ENCODE measurements around the gene KLHL8. TPM values are rescaled to one million over a fixed set of nuclear protein-coding genes. Genes with fewer than 3 reads are reported as not detected.

KLHL8 gene
- total RNA-seq, 1 experiment from 2014 or later = 7.5 TPM

DNA sequence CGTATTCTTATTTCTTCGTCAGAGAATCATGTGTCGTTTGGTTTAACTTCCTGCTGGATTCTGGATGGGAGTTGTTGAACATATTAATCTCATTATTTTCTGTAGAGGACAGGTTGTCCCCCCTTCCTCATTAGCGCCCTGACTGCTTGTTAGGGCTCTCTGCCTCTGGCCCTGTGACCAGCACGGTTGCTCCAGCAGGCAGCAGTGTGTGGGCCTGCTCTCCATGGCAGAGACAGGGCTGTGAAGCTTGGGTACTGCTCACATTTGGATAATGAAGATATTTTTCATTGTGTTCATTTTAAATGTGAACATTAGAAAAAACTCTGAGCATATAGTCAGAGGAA is 102.7 kb downstream of the KLHL8 start:
- DNase-seq = no peak
- Histone ChIP-seq H3K23ac (ENCODE audit: insufficient read length, low read depth, low read length) (no peak overlapping the region), H2BK120ac (ENCODE audit: low read depth, low read length, poor library complexity, severe bottlenecking) (no peak overlapping the region), H2BK20ac (ENCODE audit: low read depth, low read length, poor library complexity, severe bottlenecking) (no peak overlapping the region), H2BK15ac (ENCODE audit: low read depth, low read length) (no peak overlapping the region), H3K27ac (ENCODE audit: insufficient read length, low read depth, low read length) (no peak overlapping the region), H3K79me1 (ENCODE audit: insufficient read depth, low read depth, low read length, poor library complexity, severe bottlenecking) (peaks cover 3% of the 10 kb centered on the region), H3K4ac (ENCODE audit: low read depth, low read length) (no peak overlapping the region), H3K56ac (ENCODE audit: insufficient read length, low read depth, low read length) (no peak overlapping the region), H4K20me1 (ENCODE audit: control insufficient read depth, insufficient read depth, insufficient read length) (no peaks in the 10 kb centered on the region), H3K18ac (ENCODE audit: insufficient read length, low read depth, low read length) (no peak overlapping the region), H3K9ac (ENCODE audit: extremely low read depth, insufficient read length, low read length) (no peak overlapping the region), H3K79me2 (ENCODE audit: insufficient read depth, low read length) (peaks cover 2% of the 10 kb centered on the region; the same call in 1 of the 2 replicates), H3K27me3 (ENCODE audit: insufficient read depth, low read length) (no peaks in the 10 kb centered on the region), H3K23me2 (ENCODE audit: insufficient read length, low read depth, low read length, poor library complexity, severe bottlenecking) (peaks cover 3% of the 10 kb centered on the region), H3T11ph (ENCODE audit: low read length) (no peak overlapping the region), H3K14ac (ENCODE audit: insufficient read depth, low read length) (no peak overlapping the region), H2AFZ (ENCODE audit: low read length) (no peak overlapping the region), H2BK5ac (ENCODE audit: insufficient read length, low read length) (no peak overlapping the region), H4K5ac (ENCODE audit: insufficient read length, low read depth, low read length) (no peak overlapping the region), H4K8ac (replicated peaks; ENCODE audit: insufficient read length, low read depth, low read length) (no peak overlapping the region), H2AK5ac (ENCODE audit: insufficient read length, low read length) (no peak overlapping the region), H4K91ac (ENCODE audit: insufficient read length, low read depth, low read length) (no peak overlapping the region), H3K9me3 (ENCODE audit: control insufficient read depth, low read depth, low read length) (no peaks in the 10 kb centered on the region), H2BK12ac (ENCODE audit: insufficient read length, low read depth, low read length) (no peak overlapping the region), H3K4me2 (ENCODE audit: insufficient read depth, insufficient read length, low read length) (no peak overlapping the region), H3K4me1 (ENCODE audit: insufficient read depth, low read length) (no peaks in the 10 kb centered on the region; the same call in 1 of the 2 replicates)
- TF ChIP-seq, protein P1, sequence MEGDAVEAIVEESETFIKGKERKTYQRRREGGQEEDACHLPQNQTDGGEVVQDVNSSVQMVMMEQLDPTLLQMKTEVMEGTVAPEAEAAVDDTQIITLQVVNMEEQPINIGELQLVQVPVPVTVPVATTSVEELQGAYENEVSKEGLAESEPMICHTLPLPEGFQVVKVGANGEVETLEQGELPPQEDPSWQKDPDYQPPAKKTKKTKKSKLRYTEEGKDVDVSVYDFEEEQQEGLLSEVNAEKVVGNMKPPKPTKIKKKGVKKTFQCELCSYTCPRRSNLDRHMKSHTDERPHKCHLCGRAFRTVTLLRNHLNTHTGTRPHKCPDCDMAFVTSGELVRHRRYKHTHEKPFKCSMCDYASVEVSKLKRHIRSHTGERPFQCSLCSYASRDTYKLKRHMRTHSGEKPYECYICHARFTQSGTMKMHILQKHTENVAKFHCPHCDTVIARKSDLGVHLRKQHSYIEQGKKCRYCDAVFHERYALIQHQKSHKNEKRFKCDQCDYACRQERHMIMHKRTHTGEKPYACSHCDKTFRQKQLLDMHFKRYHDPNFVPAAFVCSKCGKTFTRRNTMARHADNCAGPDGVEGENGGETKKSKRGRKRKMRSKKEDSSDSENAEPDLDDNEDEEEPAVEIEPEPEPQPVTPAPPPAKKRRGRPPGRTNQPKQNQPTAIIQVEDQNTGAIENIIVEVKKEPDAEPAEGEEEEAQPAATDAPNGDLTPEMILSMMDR (conservative IDR thresholded peaks at IDR 0.05) = no peak
- Mint-ChIP-seq H3K27ac (no peak overlapping the region), H3K36me3 (ENCODE audit: insufficient read depth in 1 of 3, low read depth in 3 of 3) (peaks cover 25 to 58% (median 33%) of the 10 kb centered on the region in 3 experiments), H3K9me3 (no peaks in the 10 kb centered on the region), H3K4me3 (no peak overlapping the region), H3K4me1 (peaks cover 25 to 27% of the 10 kb centered on the region in 2 experiments), H3K27me3 (ENCODE audit: low read depth) (no peaks in the 10 kb centered on the region; the same call in 1 of the 2 replicates)
- WGBS (ENCODE audit: extremely low coverage, insufficient read length, low lambda C conversion rate) = no CpG with 5 or more reads among the region's 5 CpGs
